ENCODE measurements around the gene SEPTIN5. TPM values are rescaled to one million over a fixed set of nuclear protein-coding genes. Genes with fewer than 3 reads are reported as not detected.

SEPTIN5 gene
- total and polyA plus RNA-seq, 7 donors: 1.2 to 26.0 (median 6.2) TPM

DNA sequence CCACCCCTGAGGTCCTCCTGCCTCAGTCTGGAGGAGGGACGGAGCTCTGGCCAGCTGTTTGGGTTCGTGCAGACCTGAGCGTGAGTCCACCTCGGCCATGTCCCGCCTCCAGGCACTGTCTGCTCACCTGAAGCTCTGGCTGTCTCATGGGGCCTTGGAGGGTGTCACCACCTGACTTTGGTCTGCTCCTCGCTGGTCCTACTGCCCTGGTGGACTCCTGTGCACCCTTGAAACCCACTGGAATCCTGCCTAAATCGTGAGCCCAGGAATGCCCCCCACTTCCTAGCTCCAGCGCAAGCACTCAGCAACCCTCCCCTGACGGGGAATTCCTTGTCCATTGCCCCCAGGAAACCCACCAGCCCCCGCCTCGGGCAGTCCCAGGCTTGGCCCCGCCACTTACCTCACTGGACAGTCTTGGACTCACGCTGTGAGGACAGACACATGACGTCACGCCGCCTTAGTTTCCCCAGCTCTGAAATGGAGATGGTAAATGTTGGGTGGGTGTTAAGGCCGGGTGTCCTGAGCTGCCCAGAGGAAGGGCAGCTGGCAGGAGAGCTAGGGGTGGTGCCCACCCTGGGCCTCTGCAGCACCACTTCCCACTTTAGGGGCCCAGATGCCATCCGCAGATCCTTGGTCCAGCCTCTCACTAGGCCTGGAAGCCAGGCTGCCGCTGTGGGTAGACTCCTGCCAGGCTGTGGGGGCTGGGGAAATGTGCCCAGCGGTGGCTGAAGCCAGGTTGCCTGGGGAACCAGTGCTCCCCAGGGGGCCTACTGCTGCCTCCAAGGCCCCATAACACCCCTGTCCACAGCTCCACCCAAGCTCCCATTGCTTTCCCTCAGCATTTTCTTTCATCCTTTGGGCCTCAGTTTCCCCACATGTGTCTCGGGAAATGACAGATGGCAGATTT is 28.1 kb downstream of the SEPTIN5 start:
- Histone ChIP-seq H3K4me1 (no peaks in the 10 kb centered on the region), H3K4me3 (no peak overlapping the region), H3K9me3 (no peaks in the 10 kb centered on the region), H3K27ac (no peak overlapping the region), H3K36me3 (no peaks in the 10 kb centered on the region), H3K27me3 (peaks cover 0 to 7% (median 0%) of the 10 kb centered on the region in 3 donors)
- no peak for DNase-seq
- intact Hi-C loops (cut with DNase I): no loop called here
- WGBS, 2 donors: 85 to 89% methylated on average over 21 of the region's 21 CpGs
- TF ChIP-seq EP300 (IDR thresholded peaks at IDR 0.05) (no peak), POLR2AphosphoS5 (IDR thresholded peaks at IDR 0.05) (no peak), POLR2A (IDR thresholded peaks at IDR 0.05) (no peak)
- TF ChIP-seq, protein P1, sequence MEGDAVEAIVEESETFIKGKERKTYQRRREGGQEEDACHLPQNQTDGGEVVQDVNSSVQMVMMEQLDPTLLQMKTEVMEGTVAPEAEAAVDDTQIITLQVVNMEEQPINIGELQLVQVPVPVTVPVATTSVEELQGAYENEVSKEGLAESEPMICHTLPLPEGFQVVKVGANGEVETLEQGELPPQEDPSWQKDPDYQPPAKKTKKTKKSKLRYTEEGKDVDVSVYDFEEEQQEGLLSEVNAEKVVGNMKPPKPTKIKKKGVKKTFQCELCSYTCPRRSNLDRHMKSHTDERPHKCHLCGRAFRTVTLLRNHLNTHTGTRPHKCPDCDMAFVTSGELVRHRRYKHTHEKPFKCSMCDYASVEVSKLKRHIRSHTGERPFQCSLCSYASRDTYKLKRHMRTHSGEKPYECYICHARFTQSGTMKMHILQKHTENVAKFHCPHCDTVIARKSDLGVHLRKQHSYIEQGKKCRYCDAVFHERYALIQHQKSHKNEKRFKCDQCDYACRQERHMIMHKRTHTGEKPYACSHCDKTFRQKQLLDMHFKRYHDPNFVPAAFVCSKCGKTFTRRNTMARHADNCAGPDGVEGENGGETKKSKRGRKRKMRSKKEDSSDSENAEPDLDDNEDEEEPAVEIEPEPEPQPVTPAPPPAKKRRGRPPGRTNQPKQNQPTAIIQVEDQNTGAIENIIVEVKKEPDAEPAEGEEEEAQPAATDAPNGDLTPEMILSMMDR (IDR thresholded peaks at IDR 0.05): no peak

- H3K27ac ChIP-seq: no peak overlapping the region
- intact Hi-C loops (cut with DNase I): no loop called here
- no peak overlapping the region for H3K4me3 ChIP-seq
- H3K36me3 ChIP-seq: no peaks in the 10 kb centered on the region
- H3K4me1 ChIP-seq: no peaks in the 10 kb centered on the region
- TF ChIP-seq POLR2A (IDR thresholded peaks at IDR 0.05): no peak
- no peak for TF ChIP-seq EP300 (IDR thresholded peaks at IDR 0.05)
- TF ChIP-seq, protein P1 (IDR thresholded peaks at IDR 0.05): no peak
- TF ChIP-seq POLR2AphosphoS5 (IDR thresholded peaks at IDR 0.05): no peak
- no peaks in the 10 kb centered on the region for H3K9me3 ChIP-seq
- H3K27me3 ChIP-seq: peaks cover 0 to 7% (median 0%) of the 10 kb centered on the region in 3 donors
- DNase-seq: no peak
- 85 to 90% methylated on average over 6 of the region's 6 CpGs for WGBS, 2 donors
Measured at GRCh38 chr22:19743081-19743480, 28.8 kb downstream of the SEPTIN5 start.

- peaks cover 0 to 7% (median 0%) of the 10 kb centered on the region in 3 donors for H3K27me3 ChIP-seq
- no peak overlapping the region for H3K27ac ChIP-seq
- H3K36me3 ChIP-seq: no peaks in the 10 kb centered on the region
- H3K4me1 ChIP-seq: no peaks in the 10 kb centered on the region
- no peak for DNase-seq
- H3K9me3 ChIP-seq: no peaks in the 10 kb centered on the region
- TF ChIP-seq EP300 (IDR thresholded peaks at IDR 0.05) (no peak), POLR2A (IDR thresholded peaks at IDR 0.05) (no peak), POLR2AphosphoS5 (IDR thresholded peaks at IDR 0.05) (no peak)
- TF ChIP-seq, protein P1 (IDR thresholded peaks at IDR 0.05): no peak
- no peak overlapping the region for H3K4me3 ChIP-seq
- WGBS, 2 donors: 60 to 84% methylated on average over 4 of the region's 4 CpGs
- intact Hi-C loops (cut with DNase I): no loop called here
Measured at GRCh38 chr22:19743651-19744050, 29.3 kb downstream of the SEPTIN5 start.

- Histone ChIP-seq H3K4me1 (no peaks in the 10 kb centered on the region), H3K36me3 (no peaks in the 10 kb centered on the region), H3K9me3 (no peaks in the 10 kb centered on the region), H3K27me3 (peaks cover 0 to under 1% (median 0%) of the 10 kb centered on the region in 3 donors), H3K27ac (no peak overlapping the region), H3K4me3 (no peak overlapping the region)
- 86 to 90% methylated on average over 13 of the region's 13 CpGs for WGBS, 2 donors
- DNase-seq: no peak
- intact Hi-C loops (cut with DNase I): no loop called here
- TF ChIP-seq POLR2AphosphoS5 (IDR thresholded peaks at IDR 0.05): no peak
- TF ChIP-seq, protein P1 (IDR thresholded peaks at IDR 0.05): no peak
- TF ChIP-seq POLR2A (IDR thresholded peaks at IDR 0.05): no peak
- TF ChIP-seq EP300 (IDR thresholded peaks at IDR 0.05): no peak
Measured at GRCh38 chr22:19744350-19745006, 30.2 kb downstream of the SEPTIN5 start.

All from sigmoid colon (tissue), 7 donors.